Measurements from ENCODE around the gene FLII.

- no peak for TF ChIP-seq GATA2 (IDR thresholded peaks at IDR 0.05; ENCODE audit: low read depth, low read length)
- TF ChIP-seq GATA3 (IDR thresholded peaks at IDR 0.05; ENCODE audit: low read depth, low read length) = no peak
These were observed 4.4 kb downstream of the FLII start for GRCh38 chr17:18253947-18254821.
